Measurements from ENCODE around the gene GAREM1.
A peak's percentile ranks its signal among the peaks of the same experiment; 100 is the strongest.
"Not testable (repeated sequence)": the region's sequence is repeated elsewhere in the genome, so short reads cannot be mapped to it uniquely, and the experiment has no call there.

Gene GAREM1

GRCh38 chr18:32470714-32471633 is at the start of gene GAREM1:
TSS of gene GAREM1 (minus strand) at chr18:32470882. CDS start at chr18:32470428, 454 bp downstream.
- DNase-seq, result peak; percentile 87

- no peak for DNase-seq
Measured at GRCh38 chr18:32511147-32511546, 40.5 kb upstream of the GAREM1 start.

- DNase-seq, result peak; percentile 35
Measured at GRCh38 chr18:32509111-32509510, 38.4 kb upstream of the GAREM1 start.

- DNase-seq, result no peak
Measured at GRCh38 chr18:32507093-32507492, 36.4 kb upstream of the GAREM1 start.

- DNase-seq, result no peak
Measured at GRCh38 chr18:32502014-32502413, 31.3 kb upstream of the GAREM1 start.

GRCh38 chr18:32501242-32501641 is 30.6 kb upstream of the GAREM1 start:
- DNase-seq, result not testable (repeated sequence)

- DNase-seq, result no peak
Measured at GRCh38 chr18:32483002-32483401, 12.3 kb upstream of the GAREM1 start.

GRCh38 chr18:32482117-32482516 is 11.4 kb upstream of the GAREM1 start:
- no peak for DNase-seq

- DNase-seq, result no peak
Measured at GRCh38 chr18:32480581-32480980, 9.9 kb upstream of the GAREM1 start.

GRCh38 chr18:32478807-32479206 is 8.1 kb upstream of the GAREM1 start:
- no peak for DNase-seq

GRCh38 chr18:32478317-32478716 is 7.6 kb upstream of the GAREM1 start:
- no peak for DNase-seq

- no peak for DNase-seq
Measured at GRCh38 chr18:32476106-32476505, 5.4 kb upstream of the GAREM1 start.

GRCh38 chr18:32475069-32475468 is 4.4 kb upstream of the GAREM1 start:
- not testable (repeated sequence) for DNase-seq

- no peak for DNase-seq
Measured at GRCh38 chr18:32473325-32473724, 2.6 kb upstream of the GAREM1 start.

GRCh38 chr18:32472841-32473240 is 2.2 kb upstream of the GAREM1 start:
- DNase-seq, result no peak

- DNase-seq, result no peak
Measured at GRCh38 chr18:32470460-32470713, 295 bp downstream of the GAREM1 start.

- peak; percentile 1 for DNase-seq
Measured at GRCh38 chr18:32469691-32470459, 807 bp downstream of the GAREM1 start.

- DNase-seq, result no peak
Measured at GRCh38 chr18:32469190-32469651, 1.5 kb downstream of the GAREM1 start.

GRCh38 chr18:32468147-32468845 is 2.4 kb downstream of the GAREM1 start:
- peak; percentile 37 for DNase-seq

GRCh38 chr18:32461709-32462272 is 8.9 kb downstream of the GAREM1 start:
- DNase-seq, result no peak

GRCh38 chr18:32460171-32460731 is 10.4 kb downstream of the GAREM1 start:
- no peak for DNase-seq

- DNase-seq, result no peak
Measured at GRCh38 chr18:32459361-32460101, 11.2 kb downstream of the GAREM1 start.

All from MV-4-11 (cell line).